ENCODE results near the gene ANKRD53. TPM values are rescaled to one million over a fixed set of nuclear protein-coding genes. Genes with fewer than 3 reads are reported as not detected.

Gene ANKRD53
- total RNA-seq, 1 experiment from 2014 or later, result not detected

DNA sequence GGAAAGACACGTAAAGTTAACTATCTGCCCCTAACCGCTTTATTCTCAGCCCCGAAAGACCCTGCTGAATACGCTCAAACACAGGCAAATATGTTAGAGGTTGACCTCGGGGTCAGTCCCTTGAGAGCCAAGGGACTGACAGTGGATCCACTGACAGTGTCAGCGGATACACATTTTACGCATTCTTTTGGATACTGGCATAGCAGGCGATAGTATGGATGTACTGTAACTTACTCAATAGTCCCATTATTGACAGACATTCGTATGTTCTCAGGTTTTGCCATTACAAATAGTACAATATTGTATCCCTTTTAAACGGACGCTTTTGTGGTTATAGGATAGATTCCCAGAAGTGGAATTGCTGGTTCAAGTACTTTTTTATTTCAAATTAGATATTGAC lies 29.3 kb upstream of the ANKRD53 start:
- no peaks in the 10 kb centered on the region for H3K9me3 ChIP-seq (ENCODE audit: control insufficient read depth in 1 of 2, insufficient read depth in 1 of 2, low read depth in 1 of 2, low read length in 2 of 2)
- no peak overlapping the region for H3K27ac ChIP-seq (ENCODE audit: low read depth, low read length)
- TF ChIP-seq FOSL1 (IDR thresholded peaks at IDR 0.05; ENCODE audit: low read depth) (no peak), CTCF (IDR thresholded peaks at IDR 0.05 in 2 of 3, conservative IDR thresholded peaks at IDR 0.05 in 1 of 3; ENCODE audit: borderline replicate concordance in 1 of 3, insufficient read depth in 1 of 3, low read depth in 2 of 3, low read length in 2 of 3) (no peak), TCF7L2 (IDR thresholded peaks at IDR 0.05; ENCODE audit: borderline replicate concordance, extremely low read depth, insufficient read depth, insufficient read length) (no peak), ZNF274 (IDR thresholded peaks at IDR 0.05; ENCODE audit: low read depth, low read length) (no peak), CBX3 (IDR thresholded peaks at IDR 0.05; ENCODE audit: low read depth) (no peak), JUND (IDR thresholded peaks at IDR 0.05) (no peak), RAD21 (IDR thresholded peaks at IDR 0.05; ENCODE audit: low read depth) (no peak), YY1 (IDR thresholded peaks at IDR 0.05; ENCODE audit: extremely low read depth, insufficient replicate concordance, low read depth, low read length) (no peak), EZH2 (IDR thresholded peaks at IDR 0.05) (no peak), ELF1 (IDR thresholded peaks at IDR 0.05; ENCODE audit: borderline replicate concordance, low read depth) (no peak), CEBPB (IDR thresholded peaks at IDR 0.05; ENCODE audit: low read depth) (no peak), SRF (IDR thresholded peaks at IDR 0.05; ENCODE audit: low read depth) (no peak), EGR1 (IDR thresholded peaks at IDR 0.05; ENCODE audit: low read depth) (no peak), SIN3A (IDR thresholded peaks at IDR 0.05; ENCODE audit: low read depth) (no peak), ZBTB33 (IDR thresholded peaks at IDR 0.05; ENCODE audit: extremely low read depth, insufficient replicate concordance, low read length) (no peak), POLR2A (IDR thresholded peaks at IDR 0.05; ENCODE audit: borderline replicate concordance, extremely low read depth, insufficient read depth, insufficient read length) (no peak)
- ChIA-PET POLR2A (interaction anchor here (1.6 kb wide), 1 partner anchor 143 kb away, joined by 3 read pairs; no protein-coding TSS in a partner anchor), CTCF (interaction anchor here (0.6 to 3.9 kb wide), 24 partner anchors 10 to 645 kb away, joined by 3 to 79 read pairs (median 6); partner anchors contain the start of genes ATP6V1B1, FIGLA and PAIP2B), RAD21 (ENCODE audit: low non-redundant PET in 1 of 2, low total read pairs in 2 of 2, uncharacterized antibody in 2 of 2, unreplicated experiment in 2 of 2) (interaction anchor here (0.9 to 1.9 kb wide), 4 partner anchors 78 to 645 kb away, joined by 3 to 8 read pairs (median 5); no protein-coding TSS in a partner anchor)
- no peak for DNase-seq (ENCODE audit: low read depth, low spot score)
- no peak for ATAC-seq
- intact Hi-C loops (cut with micrococcal nuclease), result loop anchor here (5.0 to 10.0 kb wide), 2 partner anchors 292 to 644 kb away; partner anchors contain the start of gene FAM136A
- H3K36me3 ChIP-seq (ENCODE audit: control insufficient read depth in 1 of 2, insufficient read depth in 2 of 2, low read length in 2 of 2), result no peaks in the 10 kb centered on the region
- peak overlapping the region; percentile 75 for H3K4me2 ChIP-seq (ENCODE audit: low read length)
- H2AFZ ChIP-seq (ENCODE audit: low read depth, low read length, poor library complexity, severe bottlenecking), result peak overlapping the region; percentile 80
- H3K4me1 ChIP-seq (ENCODE audit: control insufficient read depth in 1 of 2, insufficient read depth in 2 of 2, low read length in 2 of 2), result peaks cover 16 to 34% of the 10 kb centered on the region in 2 experiments
- H4K20me1 ChIP-seq (ENCODE audit: insufficient read depth), result no peaks in the 10 kb centered on the region
- H3K9me2 ChIP-seq (ENCODE audit: insufficient read depth), result no peaks in the 10 kb centered on the region
- no peak overlapping the region for H3K9ac ChIP-seq (ENCODE audit: low read length)
- H3K4me3 ChIP-seq (replicated peaks in 1 of 2; ENCODE audit: low read depth in 1 of 2, low read length in 2 of 2), result peak overlapping the region in 1 of 2 experiments; percentile 58; a peak in 1 of 4 replicates
- H3K27me3 ChIP-seq (ENCODE audit: insufficient read depth, low read length), result peaks cover 2% of the 10 kb centered on the region; the same call in 1 of the 2 replicates
- no TSS peak for BruUV-seq (replicated peaks)
- H3K79me2 ChIP-seq (ENCODE audit: insufficient read depth, low read length), result no peaks in the 10 kb centered on the region; the same call in 1 of the 2 replicates

Measured in HCT116 (cell line).